Measurements from ENCODE around the gene SLIT3.

SLIT3 gene

GRCh38 chr5:168897387-168898122 lies 403.4 kb downstream of the SLIT3 start:
- no peak for DNase-seq (ENCODE audit: low read depth)
- no peak for TF ChIP-seq CTCF (conservative IDR thresholded peaks at IDR 0.05; ENCODE audit: low read depth, low read length)
- no peak overlapping the region for H3K4me3 ChIP-seq (ENCODE audit: low read depth, low read length)

DNA sequence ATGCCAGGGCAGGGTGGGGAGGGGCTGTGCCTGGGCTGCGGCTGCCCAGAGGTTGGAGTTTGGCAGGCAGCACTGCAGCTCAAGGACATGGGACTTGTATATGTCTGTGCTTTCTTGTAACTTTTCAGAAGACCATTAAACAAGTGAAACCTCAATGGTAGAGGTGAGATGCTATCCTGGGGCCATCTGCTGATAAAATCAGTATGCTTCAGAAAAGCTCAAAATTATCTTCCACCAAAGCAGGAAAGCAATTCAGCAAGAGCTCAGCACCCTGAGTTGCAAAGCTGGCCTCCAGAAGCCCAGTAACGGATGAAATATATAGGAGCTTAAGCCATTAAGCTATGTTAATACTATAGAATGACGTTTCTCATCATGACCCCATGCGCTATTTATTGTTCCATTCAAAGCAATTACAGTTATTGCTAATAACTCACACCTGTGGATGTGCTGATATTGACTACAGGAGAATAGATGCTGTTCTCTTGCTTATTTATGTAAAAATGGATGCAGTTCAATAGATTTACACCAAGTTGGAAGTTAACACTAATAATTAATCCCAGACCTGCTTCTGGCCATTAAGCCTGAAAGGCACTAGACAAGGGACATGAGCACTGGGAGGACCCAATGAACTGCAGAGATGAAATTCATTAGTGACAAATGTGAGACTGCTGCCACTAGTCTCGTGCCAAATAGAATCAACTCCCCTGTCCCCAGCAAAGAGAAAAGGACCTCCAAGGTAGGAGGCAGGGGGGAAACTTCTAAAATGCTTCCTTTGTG lies 405.5 kb downstream of the SLIT3 start:
- no peak for DNase-seq (ENCODE audit: low read depth)
- no peak for TF ChIP-seq CTCF (conservative IDR thresholded peaks at IDR 0.05; ENCODE audit: low read depth, low read length)
- no peak overlapping the region for H3K4me3 ChIP-seq (ENCODE audit: low read depth, low read length)

DNA sequence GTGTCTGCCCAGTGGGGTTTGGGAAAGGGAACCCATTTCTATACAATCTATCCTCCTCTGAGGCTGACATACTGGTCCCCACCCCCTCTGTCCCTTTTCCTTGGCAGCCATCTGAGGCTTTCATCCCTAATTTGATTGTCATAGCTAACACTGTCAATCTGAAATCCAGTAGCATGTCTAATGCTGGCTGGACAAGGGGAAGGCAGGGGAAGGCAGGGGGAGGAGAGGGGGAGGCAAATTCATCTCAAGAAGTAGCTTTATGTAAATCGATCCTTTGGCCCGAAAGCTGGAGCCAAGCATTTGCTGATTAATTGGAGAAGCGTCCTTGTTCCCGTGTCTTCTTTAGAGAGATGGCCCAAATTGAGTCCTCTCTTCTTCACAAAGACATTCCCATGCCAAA lies 407.7 kb downstream of the SLIT3 start:
- no peak for DNase-seq (ENCODE audit: low read depth)
- TF ChIP-seq CTCF (conservative IDR thresholded peaks at IDR 0.05; ENCODE audit: low read depth, low read length) = no peak
- H3K4me3 ChIP-seq (ENCODE audit: low read depth, low read length) = no peak overlapping the region

- H3K4me3 ChIP-seq (ENCODE audit: low read depth, low read length) = no peak overlapping the region
- no peak for TF ChIP-seq CTCF (conservative IDR thresholded peaks at IDR 0.05; ENCODE audit: low read depth, low read length)
- no peak for DNase-seq (ENCODE audit: low read depth)
Measured at GRCh38 chr5:168892618-168893186, 408.2 kb downstream of the SLIT3 start.

DNA sequence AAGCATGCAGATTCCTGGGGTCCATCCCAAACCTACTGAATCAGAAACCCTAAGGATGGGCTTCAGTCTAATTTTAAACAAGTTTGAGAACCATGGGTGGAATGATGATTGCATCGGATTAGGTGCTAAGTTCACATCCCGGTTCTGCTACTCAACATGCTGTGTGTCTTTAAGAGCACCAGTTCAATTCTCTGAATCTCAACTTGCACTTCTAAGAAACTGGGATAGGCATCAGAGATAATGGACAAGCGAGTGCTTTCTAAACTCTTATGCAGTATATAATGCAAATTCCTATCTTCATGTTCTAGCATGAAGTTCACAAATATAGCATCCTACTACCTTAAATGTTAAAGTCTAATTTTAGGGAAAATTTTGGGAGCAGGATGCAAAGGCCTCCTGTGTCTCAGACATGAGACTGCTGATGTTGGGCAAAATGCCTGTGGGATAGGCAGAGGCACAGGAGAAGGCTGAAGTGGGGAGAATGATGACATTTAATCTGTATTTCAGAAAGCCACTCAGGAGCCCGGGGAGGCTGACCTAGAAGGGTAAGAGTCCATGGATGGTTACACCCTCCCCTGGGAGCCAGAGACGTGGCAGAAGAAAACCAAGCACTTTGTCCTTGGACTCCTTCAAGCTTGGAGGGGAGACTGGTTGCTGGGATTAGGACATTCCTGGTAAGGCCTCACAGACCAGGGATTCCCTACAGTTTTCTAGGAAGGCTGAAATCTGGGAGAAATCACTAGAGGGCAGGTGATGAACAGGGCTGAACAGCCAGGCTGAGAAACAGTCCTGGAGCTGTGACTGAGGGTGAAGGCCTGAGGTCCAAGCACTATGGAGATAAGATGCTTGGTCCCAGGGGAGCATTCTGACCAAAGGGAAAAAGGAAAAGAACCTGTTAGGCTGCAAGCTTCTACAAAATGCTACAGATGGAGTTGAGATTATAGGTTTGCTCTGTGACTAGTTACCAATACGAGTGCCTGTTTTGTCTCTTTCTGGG lies 409.8 kb downstream of the SLIT3 start:
- no peak overlapping the region for H3K4me3 ChIP-seq (ENCODE audit: low read depth, low read length)
- TF ChIP-seq CTCF (conservative IDR thresholded peaks at IDR 0.05; ENCODE audit: low read depth, low read length) = no peak
- DNase-seq (ENCODE audit: low read depth) = no peak

DNA sequence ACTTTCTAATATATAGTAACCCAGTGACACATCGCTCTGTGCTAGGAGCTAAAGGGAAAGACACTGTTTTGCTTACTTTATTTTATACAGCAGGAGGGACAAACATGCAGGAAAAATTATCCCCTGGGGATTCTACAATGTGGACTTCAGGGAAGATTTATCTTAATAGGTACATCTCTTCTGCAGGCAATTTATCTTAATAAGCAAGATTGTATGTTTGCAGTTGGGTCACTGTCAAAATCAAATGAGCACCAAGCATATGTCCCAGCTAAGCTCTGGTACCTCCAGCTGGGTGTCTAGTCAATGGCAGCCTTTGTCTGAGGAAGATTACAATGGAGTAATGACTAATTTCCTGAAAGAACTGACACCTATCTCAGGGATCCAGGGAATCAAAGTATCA lies 411.9 kb downstream of the SLIT3 start:
- no peak for DNase-seq (ENCODE audit: low read depth)
- no peak overlapping the region for H3K4me3 ChIP-seq (ENCODE audit: low read depth, low read length)
- no peak for TF ChIP-seq CTCF (conservative IDR thresholded peaks at IDR 0.05; ENCODE audit: low read depth, low read length)
